ENCODE data around the gene MED19. TPM values are rescaled to one million over a fixed set of nuclear protein-coding genes. Genes with fewer than 3 reads are reported as not detected.
A peak's percentile ranks its signal among the peaks of the same experiment; 100 is the strongest.
"Not testable (repeated sequence)": the region's sequence is repeated elsewhere in the genome, so short reads cannot be mapped to it uniquely, and the experiment has no call there.

The MED19 gene
- total RNA-seq, 2 experiments from 2014 or later = 13.9 to 14.1 TPM

- CTCF ChIA-PET = no interaction called here
- peaks cover 19% of the 10 kb centered on the region for H3K4me1 Mint-ChIP-seq
- peaks cover 9% of the 10 kb centered on the region for H3K36me3 Mint-ChIP-seq (ENCODE audit: low read depth)
- no peak for DNase-seq
- POLR2A ChIA-PET = interaction anchor here (0.6 to 1.7 kb wide), 2 partner anchors 9 to 59 kb away, joined by 3 to 9 read pairs; no protein-coding TSS in a partner anchor
- H3K4me3 Mint-ChIP-seq = no peak overlapping the region
- no peaks in the 10 kb centered on the region for H3K27me3 Mint-ChIP-seq
- H3K9me3 Mint-ChIP-seq = no peaks in the 10 kb centered on the region
- no peak overlapping the region for H3K27ac Mint-ChIP-seq
Observed at GRCh38 chr11:57732661-57733060, 20.6 kb upstream of the MED19 start.

- no peak for DNase-seq
- POLR2A ChIA-PET = interaction anchor here (1.6 to 3.5 kb wide), 2 partner anchors 11 to 18 kb away, joined by 3 to 15 read pairs; partner anchors contain the start of gene SELENOH
- peaks cover 2% of the 10 kb centered on the region for H3K36me3 Mint-ChIP-seq (ENCODE audit: low read depth)
- no peaks in the 10 kb centered on the region for H3K9me3 Mint-ChIP-seq
- no peak overlapping the region for H3K27ac Mint-ChIP-seq
- H3K4me1 Mint-ChIP-seq = peaks cover 10% of the 10 kb centered on the region
- no peak overlapping the region for H3K4me3 Mint-ChIP-seq
- H3K27me3 Mint-ChIP-seq = no peaks in the 10 kb centered on the region
- CTCF ChIA-PET = interaction anchor here (0.6 to 2.7 kb wide), 3 partner anchors 15 to 71 kb away, joined by 3 to 14 read pairs (median 4); no protein-coding TSS in a partner anchor
Observed at GRCh38 chr11:57729479-57729878, 17.5 kb upstream of the MED19 start.

- Mint-ChIP-seq H3K9me3 (no peaks in the 10 kb centered on the region), H3K36me3 (ENCODE audit: low read depth) (peaks cover 2% of the 10 kb centered on the region), H3K4me1 (peaks cover 8% of the 10 kb centered on the region), H3K4me3 (no peak overlapping the region), H3K27ac (no peak overlapping the region), H3K27me3 (no peaks in the 10 kb centered on the region)
- DNase-seq = no peak
- POLR2A ChIA-PET = interaction anchor here (0.6 to 3.5 kb wide), 3 partner anchors 12 to 43 kb away, joined by 3 to 15 read pairs (median 4); partner anchors contain the start of gene SELENOH
- CTCF ChIA-PET = interaction anchor here (1.3 to 2.7 kb wide), 2 partner anchors 14 to 72 kb away, joined by 4 to 14 read pairs; no protein-coding TSS in a partner anchor
Observed at GRCh38 chr11:57728829-57729228, 16.8 kb upstream of the MED19 start.

GRCh38 chr11:57727185-57727584, 15.2 kb upstream of the MED19 start:
- Mint-ChIP-seq H3K27me3 (no peaks in the 10 kb centered on the region), H3K4me1 (peaks cover 8% of the 10 kb centered on the region), H3K9me3 (no peaks in the 10 kb centered on the region), H3K36me3 (ENCODE audit: low read depth) (peaks cover 2% of the 10 kb centered on the region), H3K4me3 (no peak overlapping the region), H3K27ac (no peak overlapping the region)
- DNase-seq = no peak
- CTCF ChIA-PET = interaction anchor here (2.7 kb wide), 1 partner anchor 74 kb away, joined by 14 read pairs; no protein-coding TSS in a partner anchor
- POLR2A ChIA-PET = interaction anchor here (3.5 kb wide), 1 partner anchor 14 kb away, joined by 15 read pairs; the partner anchor contains the start of gene SELENOH

GRCh38 chr11:57716726-57717125, 4.7 kb upstream of the MED19 start:
- POLR2A ChIA-PET, H3K27ac Mint-ChIP-seq, CTCF ChIA-PET, DNase-seq, H3K4me3 Mint-ChIP-seq, H3K27me3 Mint-ChIP-seq, H3K9me3 Mint-ChIP-seq: not testable (repeated sequence)
- Mint-ChIP-seq H3K36me3 (ENCODE audit: low read depth) (peaks cover 27% of the 10 kb centered on the region), H3K4me1 (peaks cover 23% of the 10 kb centered on the region)

GRCh38 chr11:57713835-57714234, 1.8 kb upstream of the MED19 start:
- POLR2A ChIA-PET = interaction anchor here (1.1 to 6.8 kb wide), 4 partner anchors 15 to 87 kb away, joined by 4 to 54 read pairs (median 5); partner anchors contain the start of gene SELENOH
- Mint-ChIP-seq H3K27me3 (no peaks in the 10 kb centered on the region), H3K36me3 (ENCODE audit: low read depth) (peaks cover 21% of the 10 kb centered on the region), H3K4me3 (peak overlapping the region; percentile 98), H3K9me3 (no peaks in the 10 kb centered on the region), H3K27ac (peak overlapping the region; percentile 2), H3K4me1 (peaks cover 50% of the 10 kb centered on the region)
- DNase-seq = no peak
- CTCF ChIA-PET = interaction anchor here (0.8 to 2.0 kb wide), 11 partner anchors 9 to 255 kb away, joined by 3 to 16 read pairs (median 3); partner anchors contain the start of genes BTBD18, SELENOH and UBE2L6

- Mint-ChIP-seq H3K4me3 (peak within 1 kb of the TSS; percentile 98), H3K9me3 (no peaks in the 10 kb centered on the region), H3K36me3 (ENCODE audit: low read depth) (peaks cover 22% of the 10 kb centered on the region), H3K4me1 (peaks cover 58% of the 10 kb centered on the region), H3K27me3 (no peaks in the 10 kb centered on the region), H3K27ac (peak within 1 kb of the TSS; percentile 90)
- POLR2A ChIA-PET = interaction anchor here (0.6 to 6.8 kb wide), 15 partner anchors 10 to 377 kb away, joined by 3 to 54 read pairs (median 4); partner anchors contain the start of genes CLP1, SELENOH, SSRP1 and TIMM10
- CTCF ChIA-PET = interaction anchor here (0.7 to 2.0 kb wide), 5 partner anchors 87 to 158 kb away, joined by 3 to 16 read pairs (median 4); partner anchors contain the start of gene UBE2L6
- DNase-seq = peak; percentile 93
Observed at GRCh38 chr11:57712256-57713150, 488 bp upstream of the MED19 start, which contains the start of gene TMX2. Gene TMX2 (plus strand): TSS chr11:57712593. CDS start chr11:57712619, 26 bp downstream.

GRCh38 chr11:57709802-57710367, 2.1 kb downstream of the MED19 start:
- H3K9me3 Mint-ChIP-seq = no peaks in the 10 kb centered on the region
- H3K4me1 Mint-ChIP-seq = peaks cover 57% of the 10 kb centered on the region
- peak overlapping the region; percentile 7 for H3K27ac Mint-ChIP-seq
- POLR2A ChIA-PET = interaction anchor here (0.8 to 6.8 kb wide), 7 partner anchors 10 to 91 kb away, joined by 3 to 54 read pairs (median 4); partner anchors contain the start of genes BTBD18 and SELENOH
- no peak for DNase-seq
- CTCF ChIA-PET = interaction anchor here (0.6 to 4.1 kb wide), 4 partner anchors 20 to 918 kb away, joined by 3 to 20 read pairs (median 4); no protein-coding TSS in a partner anchor
- H3K27me3 Mint-ChIP-seq = no peaks in the 10 kb centered on the region
- peaks cover 29% of the 10 kb centered on the region for H3K36me3 Mint-ChIP-seq (ENCODE audit: low read depth)
- H3K4me3 Mint-ChIP-seq = no peak overlapping the region

- ChIA-PET POLR2A (interaction anchor here (0.8 to 1.5 kb wide), 3 partner anchors 9 to 95 kb away, joined by 3 to 4 read pairs (median 3); no protein-coding TSS in a partner anchor), CTCF (interaction anchor here (0.9 to 1.8 kb wide), 2 partner anchors 9 to 95 kb away, joined by 3 to 6 read pairs; no protein-coding TSS in a partner anchor)
- not testable (repeated sequence) for H3K27me3 Mint-ChIP-seq, DNase-seq, H3K9me3 Mint-ChIP-seq, H3K4me3 Mint-ChIP-seq, H3K27ac Mint-ChIP-seq
- Mint-ChIP-seq H3K4me1 (peaks cover 24% of the 10 kb centered on the region), H3K36me3 (ENCODE audit: low read depth) (peaks cover 44% of the 10 kb centered on the region)
Observed at GRCh38 chr11:57705432-57705831, 6.6 kb downstream of the MED19 start.

GRCh38 chr11:57704932-57705331, 7.1 kb downstream of the MED19 start:
- ChIA-PET POLR2A (no interaction called here), CTCF (interaction anchor here (0.7 to 1.4 kb wide), 2 partner anchors 9 to 64 kb away, joined by 3 to 5 read pairs; no protein-coding TSS in a partner anchor)
- Mint-ChIP-seq H3K27me3 (no peaks in the 10 kb centered on the region), H3K4me1 (peaks cover 20% of the 10 kb centered on the region), H3K36me3 (ENCODE audit: low read depth) (peaks cover 46% of the 10 kb centered on the region), H3K4me3 (no peak overlapping the region), H3K9me3 (no peaks in the 10 kb centered on the region), H3K27ac (no peak overlapping the region)
- no peak for DNase-seq

GRCh38 chr11:57703341-57703740, 8.7 kb downstream of the MED19 start:
- H3K4me1 Mint-ChIP-seq = peaks cover 5% of the 10 kb centered on the region
- peaks cover 57% of the 10 kb centered on the region for H3K36me3 Mint-ChIP-seq (ENCODE audit: low read depth)
- no peak overlapping the region for H3K4me3 Mint-ChIP-seq
- DNase-seq = no peak
- H3K27ac Mint-ChIP-seq = no peak overlapping the region
- no peaks in the 10 kb centered on the region for H3K27me3 Mint-ChIP-seq
- ChIA-PET CTCF (interaction anchor here (0.8 to 1.4 kb wide), 2 partner anchors 63 to 97 kb away, joined by 3 to 5 read pairs; no protein-coding TSS in a partner anchor), POLR2A (interaction anchor here (1.5 kb wide), 1 partner anchor 8 kb away, joined by 6 read pairs; the partner anchor contains the start of genes MED19 and TMX2)
- no peaks in the 10 kb centered on the region for H3K9me3 Mint-ChIP-seq

- CTCF ChIA-PET = interaction anchor here (1.8 kb wide), 1 partner anchor 100 kb away, joined by 5 read pairs; no protein-coding TSS in a partner anchor
- Mint-ChIP-seq H3K9me3 (no peaks in the 10 kb centered on the region), H3K27ac (no peak overlapping the region), H3K4me1 (no peaks in the 10 kb centered on the region), H3K27me3 (no peaks in the 10 kb centered on the region), H3K4me3 (no peak overlapping the region), H3K36me3 (ENCODE audit: low read depth) (peaks cover 64% of the 10 kb centered on the region)
- POLR2A ChIA-PET = no interaction called here
- no peak for DNase-seq
Observed at GRCh38 chr11:57700425-57700824, 11.6 kb downstream of the MED19 start.

Measured in activated CD4-positive, alpha-beta memory T cell treated with anti-CD3 and anti-CD28 coated beads, Interleukin-2, amount 10 ng/mL, durations not matched to agents 7 days and 5 days (primary cell).